HG03378 (cell line): ENCODE measurements around the gene KBTBD13.

ENCODE experiments used
- ATAC-seq: cut with Tn5 transposase; IDR thresholded peaks from one replicate; pipeline ENCODE4 v1.9.1; 2021; ENCODE audit warnings: mild to moderate bottlenecking, moderate library complexity; ENCODE audit not compliant: unreplicated experiment

Gene KBTBD13

GRCh38 chr15:65051266-65051665 is 25.3 kb upstream of the KBTBD13 start:
- ATAC-seq, result no peak

- ATAC-seq, result no peak
These were observed 23.6 kb upstream of the KBTBD13 start for GRCh38 chr15:65052956-65053355.

GRCh38 chr15:65054333-65055200 is 22.0 kb upstream of the KBTBD13 start:
- ATAC-seq, result no peak

GRCh38 chr15:65055201-65055870 is 21.2 kb upstream of the KBTBD13 start:
- ATAC-seq, result no peak

- no peak for ATAC-seq
These were observed 20.4 kb upstream of the KBTBD13 start for GRCh38 chr15:65056106-65056505.

GRCh38 chr15:65056868-65057548 is 19.5 kb upstream of the KBTBD13 start:
- ATAC-seq, result no peak

GRCh38 chr15:65057549-65057940 is 19.0 kb upstream of the KBTBD13 start:
- ATAC-seq, result no peak

GRCh38 chr15:65058394-65059368 is 17.9 kb upstream of the KBTBD13 start:
- no peak for ATAC-seq

- no peak for ATAC-seq
These were observed 17.2 kb upstream of the KBTBD13 start for GRCh38 chr15:65059369-65059750.

GRCh38 chr15:65059931-65060596 is 16.5 kb upstream of the KBTBD13 start:
- no peak for ATAC-seq

- ATAC-seq, result no peak
These were observed 15.7 kb upstream of the KBTBD13 start for GRCh38 chr15:65060641-65061397.

GRCh38 chr15:65062061-65062460 is 14.5 kb upstream of the KBTBD13 start:
- no peak for ATAC-seq

GRCh38 chr15:65062726-65063125 is 13.8 kb upstream of the KBTBD13 start:
- no peak for ATAC-seq

- no peak for ATAC-seq
These were observed 10.4 kb upstream of the KBTBD13 start for GRCh38 chr15:65066001-65066634.

- no peak for ATAC-seq
These were observed 9.8 kb upstream of the KBTBD13 start for GRCh38 chr15:65066635-65067316.

GRCh38 chr15:65067317-65067644 is 9.3 kb upstream of the KBTBD13 start:
- ATAC-seq, result no peak

GRCh38 chr15:65067645-65068402 is 8.7 kb upstream of the KBTBD13 start, which contains the start of gene RASL12:
Gene RASL12, minus strand, starts transcription at chr15:65067991. Its CDS starts 156 bp downstream, at chr15:65067835.
- ATAC-seq, result no peak

- no peak for ATAC-seq
These were observed 8.2 kb upstream of the KBTBD13 start for GRCh38 chr15:65068403-65068788.
